Smooth muscle cell of the brain vasculature (primary cell): ENCODE results near the gene HACE1.
"Not testable (repeated sequence)": the region's sequence is repeated elsewhere in the genome, so short reads cannot be mapped to it uniquely, and the experiment has no call there.

Experiments
- DNase-seq: peaks from one replicate; pipeline ENCODE4 v3.0.0-alpha.2; 2012; ENCODE audit warnings: low read depth, low spot score

The HACE1 gene

GRCh38 chr6:104737567-104737966 is 122.2 kb downstream of the HACE1 start:
- not testable (repeated sequence) for DNase-seq

GRCh38 chr6:104736545-104736944 is 123.2 kb downstream of the HACE1 start:
- no peak for DNase-seq

- no peak for DNase-seq
These were observed 129.3 kb downstream of the HACE1 start for GRCh38 chr6:104730450-104730849.

GRCh38 chr6:104729433-104729832 is 130.3 kb downstream of the HACE1 start:
- DNase-seq = no peak

GRCh38 chr6:104728448-104728847 is 131.3 kb downstream of the HACE1 start:
- no peak for DNase-seq

GRCh38 chr6:104718672-104719071 is 141.0 kb downstream of the HACE1 start:
- no peak for DNase-seq

GRCh38 chr6:104716858-104717257 is 142.9 kb downstream of the HACE1 start:
- DNase-seq = no peak

- DNase-seq = no peak
These were observed 144.9 kb downstream of the HACE1 start for GRCh38 chr6:104714796-104715195.

GRCh38 chr6:104713982-104714381 is 145.7 kb downstream of the HACE1 start:
- DNase-seq = no peak

- DNase-seq = no peak
These were observed 148.3 kb downstream of the HACE1 start for GRCh38 chr6:104711371-104711770.

- DNase-seq = no peak
These were observed 149.0 kb downstream of the HACE1 start for GRCh38 chr6:104710543-104711335.

- DNase-seq = no peak
These were observed 153.7 kb downstream of the HACE1 start for GRCh38 chr6:104705916-104706442.

- DNase-seq = no peak
These were observed 154.5 kb downstream of the HACE1 start for GRCh38 chr6:104705095-104705707.

GRCh38 chr6:104704191-104704590 is 155.5 kb downstream of the HACE1 start:
- no peak for DNase-seq

- no peak for DNase-seq
These were observed 157.4 kb downstream of the HACE1 start for GRCh38 chr6:104702126-104702841.

- DNase-seq = no peak
These were observed 159.1 kb downstream of the HACE1 start for GRCh38 chr6:104700371-104701185.

- no peak for DNase-seq
These were observed 160.0 kb downstream of the HACE1 start for GRCh38 chr6:104699593-104700329.

GRCh38 chr6:104698979-104699378 is 160.7 kb downstream of the HACE1 start:
- DNase-seq = no peak

- no peak for DNase-seq
These were observed 167.7 kb downstream of the HACE1 start for GRCh38 chr6:104692008-104692407.

- no peak for DNase-seq
These were observed 170.0 kb downstream of the HACE1 start for GRCh38 chr6:104689551-104690205.
